ENCODE data around the gene TNRC6C. TPM values are rescaled to one million over a fixed set of nuclear protein-coding genes. Genes with fewer than 3 reads are reported as not detected.

The TNRC6C gene
- total RNA-seq, 3 donors from 2014 or later (not counting 1 experiment from before 2014, with no cell fraction given): 74.3 to 100 (median 76.3) TPM

- Histone ChIP-seq H3K36me3 (ENCODE audit: control insufficient read depth, insufficient read depth, low read length) (peaks cover 33% of the 10 kb centered on the region), H3K4me1 (ENCODE audit: control insufficient read depth, insufficient read depth, low read length) (no peaks in the 10 kb centered on the region), H3K4me3 (ENCODE audit: low read length) (no peak overlapping the region), H3K9me3 (ENCODE audit: control insufficient read depth, insufficient read depth, low read length) (no peaks in the 10 kb centered on the region), H3K27me3 (ENCODE audit: control insufficient read depth, insufficient read depth, low read length) (no peaks in the 10 kb centered on the region), H3K27ac (ENCODE audit: low read length) (no peak overlapping the region)
- TF ChIP-seq, protein P1, sequence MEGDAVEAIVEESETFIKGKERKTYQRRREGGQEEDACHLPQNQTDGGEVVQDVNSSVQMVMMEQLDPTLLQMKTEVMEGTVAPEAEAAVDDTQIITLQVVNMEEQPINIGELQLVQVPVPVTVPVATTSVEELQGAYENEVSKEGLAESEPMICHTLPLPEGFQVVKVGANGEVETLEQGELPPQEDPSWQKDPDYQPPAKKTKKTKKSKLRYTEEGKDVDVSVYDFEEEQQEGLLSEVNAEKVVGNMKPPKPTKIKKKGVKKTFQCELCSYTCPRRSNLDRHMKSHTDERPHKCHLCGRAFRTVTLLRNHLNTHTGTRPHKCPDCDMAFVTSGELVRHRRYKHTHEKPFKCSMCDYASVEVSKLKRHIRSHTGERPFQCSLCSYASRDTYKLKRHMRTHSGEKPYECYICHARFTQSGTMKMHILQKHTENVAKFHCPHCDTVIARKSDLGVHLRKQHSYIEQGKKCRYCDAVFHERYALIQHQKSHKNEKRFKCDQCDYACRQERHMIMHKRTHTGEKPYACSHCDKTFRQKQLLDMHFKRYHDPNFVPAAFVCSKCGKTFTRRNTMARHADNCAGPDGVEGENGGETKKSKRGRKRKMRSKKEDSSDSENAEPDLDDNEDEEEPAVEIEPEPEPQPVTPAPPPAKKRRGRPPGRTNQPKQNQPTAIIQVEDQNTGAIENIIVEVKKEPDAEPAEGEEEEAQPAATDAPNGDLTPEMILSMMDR (IDR thresholded peaks at IDR 0.05): no peak
- no peaks in the 10 kb centered on the region for H3K9me3 Mint-ChIP-seq
- H3K27ac Mint-ChIP-seq: peak overlapping the region in 1 of 2 donors; percentile 5
- intact Hi-C loops (cut with micrococcal nuclease): no loop called here
- DNase-seq: no peak
- no peaks in the 10 kb centered on the region for H3K27me3 Mint-ChIP-seq (ENCODE audit: low read depth in 2 of 2)
- 96% methylated on average over 1 of the region's 1 CpG for WGBS (ENCODE audit: insufficient coverage)
- peaks cover 5% of the 10 kb centered on the region for H3K36me3 Mint-ChIP-seq
- no peak overlapping the region for H3K4me3 Mint-ChIP-seq
- H3K4me1 Mint-ChIP-seq: peaks cover 23 to 31% of the 10 kb centered on the region in 2 donors
- ATAC-seq: no peak
These were observed 53.9 kb downstream of the TNRC6C start for GRCh38 chr17:78012428-78012827.

- TF ChIP-seq, protein P1 (IDR thresholded peaks at IDR 0.05): peak; percentile 78
These were observed 55.4 kb downstream of the TNRC6C start for GRCh38 chr17:78013683-78014467.

DNA sequence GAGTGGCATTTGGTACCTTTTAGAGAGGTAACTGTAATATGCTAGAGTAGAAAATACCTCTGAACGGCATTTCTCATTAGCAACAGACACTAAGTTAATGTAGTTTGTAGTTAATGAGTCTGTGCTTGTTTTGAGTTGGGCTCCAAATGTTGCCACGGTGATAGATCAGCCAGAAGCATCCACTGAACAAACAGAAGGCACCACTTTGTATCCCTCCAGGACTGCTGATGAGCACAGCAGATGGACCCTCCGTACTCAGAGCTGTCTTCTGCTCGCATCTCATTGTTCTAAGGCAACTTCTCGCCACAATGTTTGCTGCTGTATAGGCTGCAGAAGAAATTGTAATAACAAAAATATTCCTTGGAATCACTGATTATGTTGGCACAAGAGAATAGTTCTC lies 56.1 kb downstream of the TNRC6C start:
- no peaks in the 10 kb centered on the region for H3K9me3 Mint-ChIP-seq
- ATAC-seq (no peak), DNase-seq (no peak)
- WGBS (ENCODE audit: insufficient coverage): 97% methylated on average over 5 of the region's 5 CpGs
- no peaks in the 10 kb centered on the region for H3K27me3 ChIP-seq (ENCODE audit: control insufficient read depth, insufficient read depth, low read length)
- H3K4me1 ChIP-seq (ENCODE audit: control insufficient read depth, insufficient read depth, low read length): no peaks in the 10 kb centered on the region
- H3K27me3 Mint-ChIP-seq (ENCODE audit: low read depth in 2 of 2): no peaks in the 10 kb centered on the region
- H3K36me3 ChIP-seq (ENCODE audit: control insufficient read depth, insufficient read depth, low read length): peaks cover 30% of the 10 kb centered on the region
- intact Hi-C loops (cut with micrococcal nuclease): loop anchor here (1.0 kb wide), 2 partner anchors 242 to 472 kb away; no protein-coding TSS in a partner anchor
- H3K27ac Mint-ChIP-seq: no peak overlapping the region
- no peaks in the 10 kb centered on the region for H3K9me3 ChIP-seq (ENCODE audit: control insufficient read depth, insufficient read depth, low read length)
- no peak overlapping the region for H3K27ac ChIP-seq (ENCODE audit: low read length)
- TF ChIP-seq, protein P1 (IDR thresholded peaks at IDR 0.05): no peak
- no peak overlapping the region for H3K4me3 Mint-ChIP-seq
- no peaks in the 10 kb centered on the region for H3K36me3 Mint-ChIP-seq
- peaks cover 29 to 31% of the 10 kb centered on the region in 2 donors for H3K4me1 Mint-ChIP-seq
- H3K4me3 ChIP-seq (ENCODE audit: low read length): no peak overlapping the region

More at GRCh38 chr17:78013683-78014467, 55.4 kb downstream of the TNRC6C start:
- Histone ChIP-seq H3K36me3 (ENCODE audit: control insufficient read depth, insufficient read depth, low read length) (peaks cover 30% of the 10 kb centered on the region), H3K4me1 (ENCODE audit: control insufficient read depth, insufficient read depth, low read length) (no peaks in the 10 kb centered on the region), H3K27me3 (ENCODE audit: control insufficient read depth, insufficient read depth, low read length) (no peaks in the 10 kb centered on the region), H3K27ac (ENCODE audit: low read length) (no peak overlapping the region), H3K4me3 (ENCODE audit: low read length) (no peak overlapping the region), H3K9me3 (ENCODE audit: control insufficient read depth, insufficient read depth, low read length) (no peaks in the 10 kb centered on the region)
- intact Hi-C loops (cut with micrococcal nuclease): loop anchor here (1.0 kb wide), 2 partner anchors 242 to 472 kb away; no protein-coding TSS in a partner anchor
- DNase-seq: peak in 1 of 2 donors; percentile 87
- Mint-ChIP-seq H3K36me3 (no peaks in the 10 kb centered on the region), H3K27me3 (ENCODE audit: low read depth in 2 of 2) (no peaks in the 10 kb centered on the region), H3K27ac (peak overlapping the region; percentile 5 to 17), H3K9me3 (no peaks in the 10 kb centered on the region), H3K4me1 (peaks cover 26 to 31% of the 10 kb centered on the region in 2 donors), H3K4me3 (no peak overlapping the region)
- ATAC-seq: peak; percentile 44 to 77 (median 70)
- 88% methylated on average over 2 of the region's 4 CpGs for WGBS (ENCODE audit: insufficient coverage)
